GM18499 (cell line): ENCODE results near the gene REPS2.

Experiments used
- ATAC-seq: cut with Tn5 transposase; IDR thresholded peaks from one replicate; pipeline ENCODE4 v1.9.1; 2021; ENCODE audit warnings: moderate number of reproducible peaks; ENCODE audit not compliant: insufficient read depth, unreplicated experiment

REPS2 gene

DNA sequence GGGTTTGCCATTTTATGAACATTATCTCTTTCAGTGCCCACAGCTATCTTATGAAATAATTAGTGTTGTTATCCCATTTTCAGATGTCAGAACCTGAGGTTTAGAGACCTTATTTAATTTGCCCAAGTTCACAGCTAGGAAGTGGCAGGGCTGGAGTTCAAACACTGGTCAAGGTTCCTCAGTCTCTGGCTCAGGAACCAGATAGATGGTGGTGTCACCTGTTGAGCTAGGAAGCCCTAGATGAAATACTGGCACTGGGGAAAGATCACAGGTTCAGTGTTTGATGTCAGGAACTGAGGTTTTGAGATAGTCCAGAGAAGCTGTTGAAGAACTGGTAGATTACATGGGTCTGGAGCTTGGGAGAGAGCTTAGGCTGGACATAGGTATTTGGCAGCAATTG is 85.4 kb downstream of the REPS2 start:
- no peak for ATAC-seq

DNA sequence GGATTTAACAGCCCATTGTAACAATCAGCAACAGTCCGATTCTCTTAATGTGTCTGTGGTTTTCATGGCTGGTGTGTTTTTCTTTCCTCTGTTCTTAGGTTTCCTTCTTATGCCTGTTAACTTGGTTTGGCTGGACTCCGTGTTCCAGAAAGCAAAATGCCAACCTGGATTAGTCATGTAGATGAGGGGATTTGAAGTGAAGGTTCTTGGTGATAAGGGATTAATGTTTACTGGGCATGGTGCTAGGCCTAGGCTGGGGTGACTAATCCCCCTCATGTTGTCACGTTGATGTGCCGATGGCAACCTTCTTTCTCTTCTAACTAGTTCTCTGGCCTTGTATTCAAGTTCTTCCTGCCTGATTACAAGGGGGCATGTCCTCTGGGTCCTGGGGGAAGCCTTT is 85.9 kb downstream of the REPS2 start:
- ATAC-seq: no peak

DNA sequence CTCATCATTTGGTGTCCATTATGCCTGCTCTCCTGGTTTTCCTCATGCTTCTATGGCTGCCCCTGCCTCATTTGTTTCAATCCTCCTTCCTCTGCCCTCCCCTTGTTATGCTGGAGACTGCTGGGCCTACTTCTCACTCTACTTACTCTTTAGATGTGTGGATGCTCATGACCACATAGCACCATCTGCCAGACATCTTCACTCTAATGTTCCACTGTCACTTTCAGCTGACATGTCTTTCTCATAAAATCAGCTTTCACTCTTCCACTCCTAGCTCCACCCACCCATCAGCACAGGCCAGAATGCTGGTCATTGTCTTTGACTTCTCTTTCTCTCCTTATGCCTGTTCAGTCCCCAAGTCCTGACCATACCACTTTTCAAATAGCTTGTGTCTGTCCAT is 86.8 kb downstream of the REPS2 start:
- no peak for ATAC-seq

DNA sequence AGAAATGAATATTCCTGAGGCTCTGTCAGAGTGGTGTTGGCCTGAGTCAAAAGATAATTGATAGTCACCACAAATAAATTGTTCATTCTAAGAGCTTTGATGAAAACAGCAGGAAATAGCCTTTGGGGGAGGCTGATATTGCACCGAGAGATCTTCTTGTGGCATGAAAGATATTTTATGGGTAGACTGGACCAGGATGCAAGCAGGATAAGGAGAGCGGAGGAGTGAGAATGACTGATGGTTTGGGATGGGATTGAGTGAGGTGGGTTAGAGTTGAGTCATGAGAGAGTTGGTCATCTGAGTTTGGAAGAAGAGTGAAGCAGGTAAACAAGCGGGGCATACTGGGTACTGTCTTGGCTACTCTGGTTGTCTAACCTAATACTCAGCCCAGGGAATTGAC is 88.7 kb downstream of the REPS2 start:
- no peak for ATAC-seq

DNA sequence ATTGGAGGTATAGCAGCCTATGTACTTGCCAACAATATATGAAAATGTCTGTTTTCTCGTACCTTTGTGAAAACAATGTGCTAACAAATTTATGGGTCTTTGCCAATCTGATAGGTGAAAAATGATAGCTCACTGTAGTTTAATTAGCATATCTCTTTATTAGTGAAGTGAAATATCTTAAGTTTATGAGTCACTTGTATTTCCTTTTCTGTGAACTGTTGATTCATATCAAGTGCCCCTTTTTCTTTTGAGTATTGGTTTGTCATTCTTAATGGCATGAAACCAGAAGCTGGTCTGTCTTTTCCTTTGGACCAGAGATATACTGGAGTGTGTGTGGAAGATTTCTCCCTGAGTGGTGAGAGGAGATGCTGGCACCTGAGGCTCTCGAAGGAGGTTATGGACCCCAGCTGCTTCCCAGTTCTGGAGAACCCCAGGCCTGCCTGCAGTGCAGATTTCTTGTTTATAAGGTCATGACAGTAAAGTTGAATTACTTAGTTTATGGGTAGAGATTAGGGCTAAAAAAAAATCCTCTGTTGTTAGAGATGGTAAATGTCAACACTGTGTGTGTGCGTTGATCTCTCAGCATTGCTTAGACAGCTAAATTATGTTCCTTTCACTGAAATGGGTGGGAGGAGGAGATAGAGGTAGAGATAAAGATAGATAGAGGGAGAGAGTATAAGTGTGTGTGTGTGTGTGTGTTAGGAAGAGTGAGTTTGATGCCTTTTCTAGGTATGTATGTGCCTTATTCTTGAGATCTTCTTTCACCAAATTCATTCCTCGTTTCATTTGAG is 89.9 kb downstream of the REPS2 start:
- ATAC-seq: no peak

DNA sequence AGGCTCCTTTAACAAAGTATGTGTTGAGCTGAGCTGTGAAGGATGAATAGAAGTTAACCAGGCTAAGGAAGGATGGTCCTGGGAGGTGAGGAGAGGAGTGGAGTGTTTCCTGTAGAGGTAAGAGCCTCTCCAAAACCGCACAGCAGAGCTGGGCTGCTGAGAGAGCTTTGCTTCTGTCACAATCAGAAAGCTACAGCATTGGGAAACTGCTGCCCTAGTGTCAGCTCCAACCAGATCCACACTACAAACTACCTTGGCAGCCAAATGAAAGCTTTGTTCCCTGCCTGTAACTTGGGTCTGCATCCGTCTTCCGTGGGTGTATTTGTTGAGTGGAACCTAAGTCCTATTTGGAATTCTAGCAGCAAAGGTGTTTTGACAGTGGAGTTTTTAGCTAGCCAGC is 91.8 kb downstream of the REPS2 start:
- ATAC-seq: no peak

DNA sequence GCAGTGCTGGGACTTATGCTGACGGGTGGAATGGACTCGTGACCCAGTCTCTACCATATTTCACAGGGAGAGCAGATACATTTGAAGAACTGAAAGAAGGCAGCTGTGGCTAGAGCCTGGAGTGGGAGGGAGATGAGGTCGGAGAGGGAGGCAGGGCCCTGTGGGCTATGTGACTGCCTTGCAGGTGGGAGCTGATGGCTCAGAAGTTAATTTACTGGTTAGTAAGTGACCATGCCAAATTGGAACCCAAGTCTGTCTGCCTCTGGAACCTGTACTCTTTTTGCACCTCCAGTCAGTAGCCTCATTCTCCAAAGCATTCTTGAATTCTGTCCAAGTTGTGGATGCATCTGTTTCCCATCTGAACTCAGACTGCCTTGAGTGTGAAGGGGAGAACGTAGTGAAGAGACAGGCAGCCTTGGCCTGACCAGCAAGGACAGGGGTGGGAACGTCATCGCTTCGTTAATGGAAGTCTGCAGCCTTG is 92.3 kb downstream of the REPS2 start:
- ATAC-seq: no peak

DNA sequence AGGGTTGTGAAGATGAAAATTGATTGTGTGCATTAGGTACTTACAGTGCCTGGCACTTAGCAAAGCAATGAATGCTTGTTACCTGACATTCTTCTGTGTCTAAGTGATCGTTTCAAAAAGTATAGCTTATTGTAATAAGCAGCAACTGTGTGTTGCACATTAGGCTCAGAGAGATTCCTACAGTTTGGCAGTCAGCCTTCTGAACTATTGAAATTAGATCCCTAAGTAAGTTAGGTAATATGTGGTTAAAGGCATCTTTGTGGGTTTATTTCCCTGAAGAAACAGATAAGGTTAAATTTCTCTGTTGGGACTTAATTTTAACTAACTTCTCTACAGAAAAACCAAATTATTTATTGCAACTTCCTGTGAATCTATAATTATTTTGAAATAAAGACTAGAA is 93.4 kb downstream of the REPS2 start:
- no peak for ATAC-seq

DNA sequence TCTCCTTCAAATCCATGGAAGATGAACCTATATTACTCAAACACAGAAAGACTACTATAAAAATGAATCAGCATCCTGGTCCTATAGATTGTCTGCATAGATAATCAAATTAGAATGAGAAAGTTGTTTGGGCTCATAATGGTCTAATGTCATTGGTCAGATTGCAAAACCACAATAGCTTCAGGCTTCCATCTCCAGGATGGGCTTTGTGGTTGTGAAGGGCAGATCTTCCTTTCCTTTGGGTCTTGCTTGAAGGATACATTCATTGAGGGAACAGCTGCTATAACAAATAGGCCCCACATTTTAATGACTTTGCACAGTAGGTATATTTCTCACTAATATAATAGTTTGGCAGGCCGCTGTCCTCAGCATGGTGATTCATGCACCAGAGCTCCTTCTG is 94.3 kb downstream of the REPS2 start:
- no peak for ATAC-seq

DNA sequence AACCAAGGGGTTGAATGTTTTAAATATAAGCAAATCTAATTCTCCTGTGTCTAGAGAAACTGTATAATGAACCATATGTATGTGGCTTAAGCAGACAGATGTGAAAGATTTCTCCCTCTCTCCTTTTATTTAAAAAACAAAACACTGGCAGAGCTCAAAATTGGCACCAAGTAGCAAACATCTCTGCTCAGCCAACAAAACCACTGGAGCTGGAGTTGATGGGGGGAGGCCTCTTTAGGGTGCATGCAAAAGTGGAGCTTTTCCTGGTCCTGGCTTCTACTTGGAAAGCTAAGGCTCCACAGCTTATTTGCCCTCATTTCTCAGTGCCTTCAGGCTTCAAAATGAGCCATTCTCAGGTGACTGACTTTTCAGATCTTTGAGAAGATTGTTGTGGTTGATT is 95.6 kb downstream of the REPS2 start:
- ATAC-seq: no peak

DNA sequence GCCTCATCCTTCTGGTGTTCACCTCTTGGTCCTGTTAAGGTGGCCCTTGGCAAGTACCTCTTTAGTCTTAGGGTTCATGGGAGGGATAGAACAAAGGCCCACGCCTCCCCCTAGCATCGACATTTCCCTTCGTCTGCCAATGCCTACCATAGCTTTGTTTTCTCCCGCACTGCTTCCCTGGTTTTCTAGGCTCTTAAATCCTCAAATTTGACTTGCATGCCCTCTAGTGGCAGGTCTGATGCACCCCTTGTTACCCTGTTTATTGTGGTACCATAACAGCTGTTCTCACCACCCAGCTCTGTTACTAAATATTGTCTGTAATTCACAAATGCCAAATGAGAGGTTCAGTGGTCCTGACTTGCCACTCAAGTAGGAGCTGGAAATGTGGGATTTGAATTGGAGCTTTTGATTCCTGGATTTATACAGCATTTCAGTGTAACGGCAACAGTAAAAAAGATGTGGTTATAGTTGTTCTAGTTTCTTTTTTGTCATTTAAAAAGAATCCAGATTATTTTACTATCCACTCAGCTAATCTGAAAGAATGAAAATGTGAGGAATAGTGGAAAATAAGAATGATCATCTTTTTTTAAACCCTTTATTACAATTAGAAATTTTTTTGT is 100.1 kb downstream of the REPS2 start:
- ATAC-seq: no peak

DNA sequence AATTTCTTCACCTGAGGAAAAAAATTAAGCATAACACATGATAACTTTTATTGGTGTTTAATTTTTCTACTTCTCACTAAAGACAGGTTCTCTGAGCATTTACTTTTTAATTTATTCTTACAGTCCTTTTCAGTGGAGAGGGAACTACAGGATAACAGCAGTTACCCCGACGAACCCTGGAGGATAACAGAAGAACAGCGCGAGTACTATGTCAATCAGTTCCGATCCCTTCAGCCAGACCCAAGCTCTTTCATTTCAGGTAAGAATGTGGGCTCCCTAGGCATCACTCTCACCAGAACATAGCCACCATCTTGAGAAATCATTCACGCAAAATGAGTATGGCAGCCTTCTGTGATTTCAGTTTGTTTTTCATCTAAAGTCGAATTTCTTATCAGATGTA is 100.8 kb downstream of the REPS2 start:
- ATAC-seq: no peak

DNA sequence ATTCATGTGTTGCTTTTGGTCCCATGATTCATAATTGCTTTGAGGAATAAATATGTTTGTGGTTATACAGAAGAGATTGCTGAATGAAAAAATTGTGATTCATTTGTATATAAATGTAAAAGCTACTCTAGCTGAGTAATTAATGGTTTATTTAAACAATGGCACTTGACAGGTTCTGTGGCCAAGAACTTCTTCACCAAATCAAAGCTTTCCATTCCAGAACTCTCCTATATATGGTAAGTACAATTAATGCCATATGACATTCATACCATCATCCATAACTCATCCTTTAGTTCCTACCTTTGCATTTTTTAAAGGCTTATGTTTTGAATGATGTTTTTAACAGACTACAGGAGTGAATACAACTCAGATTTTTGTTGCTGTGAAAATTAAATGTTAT is 105.8 kb downstream of the REPS2 start:
- ATAC-seq: no peak

DNA sequence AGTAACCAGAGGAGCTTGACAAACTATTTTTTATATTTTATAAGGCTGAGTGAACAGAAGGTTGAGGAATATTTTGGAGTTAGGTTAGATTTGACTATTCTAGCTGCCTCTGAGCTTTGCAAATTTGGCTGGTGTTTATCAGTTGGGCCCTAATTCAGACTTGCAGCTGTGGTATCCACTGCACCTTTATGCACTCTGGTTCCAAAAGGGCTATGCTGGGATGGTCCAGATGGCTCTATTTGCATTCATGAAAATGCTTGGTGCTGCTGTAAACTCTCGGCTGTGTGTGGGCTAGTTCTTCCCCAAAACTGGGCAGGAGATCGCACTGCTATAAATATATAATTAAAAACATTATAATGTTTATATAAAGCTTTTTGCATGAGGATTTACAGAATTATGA is 106.3 kb downstream of the REPS2 start:
- no peak for ATAC-seq

DNA sequence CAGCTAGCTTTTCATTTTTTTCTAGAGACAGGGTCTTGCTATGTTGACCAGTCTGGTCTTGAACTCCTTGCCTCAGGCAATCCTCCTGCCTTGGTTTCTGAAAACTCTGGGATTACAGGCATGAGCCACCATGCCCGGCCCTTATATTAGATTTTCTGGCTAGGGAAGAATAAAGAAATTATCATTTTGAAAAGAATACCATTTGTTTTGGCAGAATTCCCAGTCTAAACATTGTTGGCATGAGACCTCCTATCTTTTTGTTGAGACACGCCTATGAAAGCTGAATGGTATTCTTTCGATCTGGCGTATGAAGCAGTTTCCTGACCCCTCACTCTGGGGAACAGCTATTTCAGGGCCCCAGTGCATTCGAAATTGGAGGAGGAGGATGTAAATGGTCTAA is 107.0 kb downstream of the REPS2 start:
- no peak for ATAC-seq

DNA sequence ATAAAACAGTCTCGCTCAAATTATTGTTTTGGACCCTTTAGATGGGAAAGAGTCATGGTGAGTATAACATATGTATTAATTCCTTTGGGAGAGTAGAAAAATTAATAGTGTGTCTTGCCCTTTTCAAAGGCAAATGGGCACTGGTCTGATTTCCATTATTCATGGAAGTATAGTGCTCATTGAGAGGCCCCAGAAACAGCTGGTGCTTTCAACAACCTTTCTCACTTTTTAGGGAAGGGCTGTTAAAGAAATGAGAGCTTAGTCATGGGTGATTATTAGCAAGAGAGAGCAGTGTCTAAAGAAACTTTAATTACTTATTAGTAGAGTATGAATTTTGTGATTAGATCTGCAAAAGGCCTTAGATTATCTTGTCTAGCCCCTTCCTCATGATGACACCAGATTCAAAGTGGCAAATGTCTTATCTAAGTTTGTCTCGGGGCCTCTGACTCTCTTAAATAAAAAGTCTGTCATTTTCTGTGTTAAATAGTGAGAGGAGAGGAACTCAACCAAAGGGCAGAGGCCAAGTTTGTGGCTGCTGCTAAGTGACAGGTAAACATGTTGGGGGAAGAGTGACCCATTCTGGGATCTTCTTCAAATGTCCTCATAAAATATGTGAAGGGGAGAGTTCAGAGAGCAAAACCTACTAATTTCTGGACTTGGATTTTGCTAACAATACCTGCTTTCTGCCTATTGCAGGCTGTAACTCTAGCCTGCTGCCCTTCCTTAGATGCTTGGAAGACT is 110.6 kb downstream of the REPS2 start:
- ATAC-seq: no peak

DNA sequence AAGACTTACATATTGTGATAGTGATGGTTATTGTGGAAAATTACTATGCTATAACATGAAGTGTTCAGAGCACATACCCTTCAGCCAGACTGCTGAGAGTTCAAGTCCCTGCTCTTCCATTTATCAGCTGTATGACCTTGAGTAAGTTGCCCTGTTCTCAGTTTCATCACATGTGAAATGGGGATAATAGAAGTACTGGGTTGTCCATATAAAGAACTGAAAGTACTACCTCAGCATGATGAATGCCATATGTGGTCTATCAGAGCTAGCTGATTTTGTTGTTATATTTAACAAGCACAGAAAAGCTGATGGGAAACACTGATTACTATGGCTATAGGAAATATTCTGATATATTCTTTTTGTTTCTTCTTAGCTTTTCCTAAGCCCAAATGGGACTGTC is 115.6 kb downstream of the REPS2 start:
- ATAC-seq: no peak

DNA sequence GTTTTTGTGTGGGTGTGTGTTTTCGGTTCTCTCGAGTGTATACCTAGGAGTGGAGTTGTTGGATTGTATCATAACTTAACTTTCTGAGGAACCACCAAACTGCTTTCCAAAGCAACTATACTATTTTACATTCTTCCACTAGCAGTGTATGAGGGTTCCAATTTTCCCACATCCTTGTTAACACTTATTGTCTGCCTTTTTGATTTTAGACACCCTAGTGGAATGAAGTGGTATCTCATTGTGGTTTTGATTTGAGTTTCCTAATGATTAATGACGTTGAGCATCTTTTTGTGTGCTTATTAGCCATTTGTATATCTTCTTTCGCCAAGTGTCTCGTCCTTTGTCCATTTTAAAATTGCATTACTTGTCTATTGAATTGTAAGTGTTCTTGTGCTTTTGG is 118.6 kb downstream of the REPS2 start:
- ATAC-seq: no peak

DNA sequence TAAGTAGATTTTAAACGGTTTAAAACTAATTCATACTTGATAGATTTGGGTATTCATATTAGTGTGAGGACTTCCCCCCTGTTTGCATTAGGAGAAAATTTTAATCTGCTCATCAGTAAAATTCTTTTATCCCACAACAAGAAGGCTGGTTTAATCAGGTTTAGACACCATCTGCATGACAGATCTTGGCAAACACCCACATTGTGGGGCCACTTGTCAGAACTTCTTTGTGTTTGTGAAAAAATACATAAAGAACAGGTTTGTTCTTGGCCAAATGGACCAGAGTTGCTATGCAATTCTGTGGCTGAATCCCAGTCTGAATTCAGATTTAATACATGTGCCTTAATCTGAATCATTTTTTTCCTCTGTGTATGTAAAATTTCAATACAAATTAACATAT is 121.1 kb downstream of the REPS2 start:
- no peak for ATAC-seq

DNA sequence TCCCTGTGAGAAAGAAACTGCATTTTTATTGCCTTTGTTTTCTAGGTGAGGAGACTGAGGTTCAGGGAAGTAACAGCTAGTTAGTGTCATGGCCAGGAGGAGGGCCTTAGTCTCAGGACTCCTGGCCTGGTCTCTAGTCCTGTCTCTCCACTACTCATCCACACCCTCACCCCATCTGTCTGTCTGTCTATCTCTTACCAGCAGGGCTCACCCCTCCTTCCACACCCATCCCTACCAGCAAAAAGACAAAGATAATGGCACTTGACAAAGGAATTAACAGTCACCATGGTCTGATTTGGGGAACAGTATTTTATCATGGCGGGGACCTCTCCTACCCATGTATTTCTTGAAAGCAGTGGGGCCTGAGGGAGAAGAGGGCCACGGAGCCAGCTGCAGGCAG is 125.8 kb downstream of the REPS2 start:
- ATAC-seq: no peak

DNA sequence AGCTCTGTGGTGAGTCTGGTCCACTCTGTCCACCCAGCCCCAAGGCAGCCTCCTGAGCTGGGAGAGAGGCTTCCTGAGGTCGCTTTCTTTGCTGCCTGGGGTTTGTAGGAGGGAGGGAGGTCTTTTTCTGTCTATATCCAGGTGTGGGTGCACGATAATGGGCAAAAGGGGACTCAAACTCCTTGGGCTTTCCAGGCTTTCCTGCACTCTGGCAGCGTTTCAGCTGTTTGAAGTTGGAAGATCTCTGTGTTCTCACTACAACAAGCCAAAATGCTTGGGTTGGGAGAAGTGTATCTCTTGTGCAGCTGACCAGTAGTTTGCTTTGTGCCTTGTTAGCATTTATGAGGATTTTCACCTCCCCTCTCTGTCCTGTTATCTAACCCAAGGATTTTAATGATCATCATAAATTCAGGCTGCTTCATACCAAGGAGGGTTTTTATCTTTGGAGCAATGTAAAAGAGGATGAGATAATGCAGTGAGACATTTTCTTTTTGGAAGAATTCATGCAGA is 126.3 kb downstream of the REPS2 start:
- no peak for ATAC-seq
